OCI-LY3 (cell line): ENCODE results near the gene ZNF699.

Experiments used
- H2AFZ ChIP-seq: fragments of 200-600, 300-600 bp; shearing (Covaris generic); 2 replicates; pipeline ENCODE4 v1.6.0; 2014; ENCODE audit warnings: antibody characterized with exemption, low read depth, low read length
- H3K27ac ChIP-seq: fragments of 200-600, 300-600 bp; sonication (generic); 2 replicates; pipeline ENCODE4 v1.5.1; 2014; ENCODE audit warnings: mild to moderate bottlenecking, low read length, moderate library complexity, mixed read lengths
- H3K27me3 ChIP-seq: fragments of 200-600, 300-600 bp; sonication (generic); 2 replicates; pipeline ENCODE4 v1.6.1; 2014; ENCODE audit warnings: low read depth, low read length, mixed read lengths
- H3K36me3 ChIP-seq: fragments of 200-600, 300-600 bp; sonication (generic); replicated peaks from 2 replicates; pipeline ENCODE3; 2014; ENCODE audit warnings: low read depth, low read length, mixed read lengths
- H3K4me1 ChIP-seq: fragments of 300-600, 200-600 bp; sonication (generic); 2 replicates; pipeline ENCODE4 v1.6.1; 2014; ENCODE audit warnings: low read length, mixed read lengths
- H3K4me2 ChIP-seq: fragments of 200-600, 300-600 bp; sonication (generic); 2 replicates; pipeline ENCODE4 v1.6.1; 2014; ENCODE audit warnings: low read length, mixed read lengths
- H3K4me3 ChIP-seq: fragments of 300-600, 200-600 bp; sonication (generic); 2 replicates; pipeline ENCODE4 v1.5.1; 2014; ENCODE audit warnings: antibody characterized with exemption, mild to moderate bottlenecking, low read length, moderate library complexity
- H3K79me2 ChIP-seq: fragments of 300-600, 200-600 bp; shearing (Covaris generic); 2 replicates; pipeline ENCODE4 v1.6.1; 2014; ENCODE audit warnings: mild to moderate bottlenecking, low read length, mixed read lengths
- H3K9ac ChIP-seq: fragments of 300-600, 200-600 bp; shearing (Covaris generic); 2 replicates; pipeline ENCODE4 v1.6.0; 2014; ENCODE audit warnings: mild to moderate bottlenecking, low read length, moderate library complexity
- H3K9me3 ChIP-seq: fragments of 200-600, 300-600 bp; shearing (Covaris generic); 2 replicates; pipeline ENCODE4 v1.6.1; 2014; ENCODE audit warnings: low read length, mixed read lengths; ENCODE audit not compliant: insufficient read depth
- H4K20me1 ChIP-seq: fragments of 200-600, 300-600 bp; sonication (generic); 2 replicates; pipeline ENCODE4 v1.6.1; 2016; ENCODE audit warnings: low read length, mixed read lengths; ENCODE audit not compliant: insufficient read depth
- CTCF ChIP-seq: fragments of 200-600, 300-600 bp; sonication (generic); IDR thresholded peaks from 2 replicates; pipeline ENCODE4 v1.5.1; 2014; ENCODE audit warnings: antibody characterized with exemption, low read length, low read depth
- EZH2phosphoT487 ChIP-seq: fragments of 200-600 bp; shearing (Covaris generic); IDR thresholded peaks from 2 replicates; pipeline ENCODE4 v1.6.1; 2018; ENCODE audit warnings: antibody characterized with exemption, mixed run types, low read depth

Gene ZNF699

GRCh38 chr19:9309139-9309973 lies at the start of gene ZNF699:
TSS of gene ZNF699 (minus strand) at chr19:9309838. CDS start at chr19:9305119, 4,719 bp downstream.
- Histone ChIP-seq H3K4me1 (peaks cover 10% of the 10 kb centered on the region), H3K36me3 (peaks cover 10% of the 10 kb centered on the region), H3K79me2 (peaks cover 6% of the 10 kb centered on the region; the same call in 1 of the 2 replicates), H3K4me3 (peak within 1 kb of the TSS; percentile 83), H4K20me1 (no peaks in the 10 kb centered on the region), H3K4me2 (peak within 1 kb of the TSS; percentile 60), H3K9ac (peak within 1 kb of the TSS; percentile 75), H3K9me3 (peaks cover 9% of the 10 kb centered on the region; the same call in 1 of the 2 replicates), H3K27me3 (no peaks in the 10 kb centered on the region), H2AFZ (peak within 1 kb of the TSS; percentile 94), H3K27ac (peak within 1 kb of the TSS; percentile 74)
- TF ChIP-seq CTCF (no peak), EZH2phosphoT487 (no peak)

- TF ChIP-seq CTCF, result no peak
- no peak for TF ChIP-seq EZH2phosphoT487
- H3K27ac ChIP-seq, result no peak overlapping the region
- H3K79me2 ChIP-seq, result no peaks in the 10 kb centered on the region
- H3K27me3 ChIP-seq, result no peaks in the 10 kb centered on the region
- H3K4me2 ChIP-seq, result no peak overlapping the region
- H3K4me3 ChIP-seq, result no peak overlapping the region
- no peaks in the 10 kb centered on the region for H4K20me1 ChIP-seq
- no peak overlapping the region for H3K9ac ChIP-seq
- no peak overlapping the region for H2AFZ ChIP-seq
- peaks cover 47% of the 10 kb centered on the region for H3K36me3 ChIP-seq
- H3K4me1 ChIP-seq, result no peaks in the 10 kb centered on the region
- H3K9me3 ChIP-seq, result peaks cover 31% of the 10 kb centered on the region; the same call in 1 of the 2 replicates
Observed at GRCh38 chr19:9354651-9355050, 45.0 kb upstream of the ZNF699 start.

- no peak overlapping the region for H2AFZ ChIP-seq
- H3K27me3 ChIP-seq, result no peaks in the 10 kb centered on the region
- H4K20me1 ChIP-seq, result no peaks in the 10 kb centered on the region
- no peaks in the 10 kb centered on the region for H3K79me2 ChIP-seq
- peaks cover 33% of the 10 kb centered on the region; the same call in 1 of the 2 replicates for H3K9me3 ChIP-seq
- no peak overlapping the region for H3K4me2 ChIP-seq
- no peaks in the 10 kb centered on the region for H3K4me1 ChIP-seq
- no peak overlapping the region for H3K4me3 ChIP-seq
- H3K36me3 ChIP-seq, result peaks cover 42% of the 10 kb centered on the region
- no peak for TF ChIP-seq CTCF
- no peak for TF ChIP-seq EZH2phosphoT487
- H3K9ac ChIP-seq, result no peak overlapping the region
- no peak overlapping the region for H3K27ac ChIP-seq
Observed at GRCh38 chr19:9353011-9353410, 43.4 kb upstream of the ZNF699 start.

GRCh38 chr19:9352505-9352904 lies 42.9 kb upstream of the ZNF699 start:
- no peak overlapping the region for H3K27ac ChIP-seq
- H3K36me3 ChIP-seq, result peaks cover 40% of the 10 kb centered on the region
- no peaks in the 10 kb centered on the region for H3K79me2 ChIP-seq
- H3K27me3 ChIP-seq, result no peaks in the 10 kb centered on the region
- no peaks in the 10 kb centered on the region for H3K4me1 ChIP-seq
- no peak overlapping the region for H2AFZ ChIP-seq
- H3K9me3 ChIP-seq, result peaks cover 31% of the 10 kb centered on the region; the same call in 1 of the 2 replicates
- TF ChIP-seq CTCF (no peak), EZH2phosphoT487 (no peak)
- H3K4me2 ChIP-seq, result no peak overlapping the region
- no peaks in the 10 kb centered on the region for H4K20me1 ChIP-seq
- no peak overlapping the region for H3K4me3 ChIP-seq
- no peak overlapping the region for H3K9ac ChIP-seq
